HG03432 (cell line): Measurements from ENCODE around the gene EYS.
"Not testable (repeated sequence)": the region's sequence is repeated elsewhere in the genome, so short reads cannot be mapped to it uniquely, and the experiment has no call there.

Experiments used
- ATAC-seq: cut with Tn5 transposase; IDR thresholded peaks from one replicate; pipeline ENCODE4 v1.9.1; 2021; ENCODE audit warnings: mild to moderate bottlenecking, moderate library complexity; ENCODE audit not compliant: unreplicated experiment

The EYS gene

DNA sequence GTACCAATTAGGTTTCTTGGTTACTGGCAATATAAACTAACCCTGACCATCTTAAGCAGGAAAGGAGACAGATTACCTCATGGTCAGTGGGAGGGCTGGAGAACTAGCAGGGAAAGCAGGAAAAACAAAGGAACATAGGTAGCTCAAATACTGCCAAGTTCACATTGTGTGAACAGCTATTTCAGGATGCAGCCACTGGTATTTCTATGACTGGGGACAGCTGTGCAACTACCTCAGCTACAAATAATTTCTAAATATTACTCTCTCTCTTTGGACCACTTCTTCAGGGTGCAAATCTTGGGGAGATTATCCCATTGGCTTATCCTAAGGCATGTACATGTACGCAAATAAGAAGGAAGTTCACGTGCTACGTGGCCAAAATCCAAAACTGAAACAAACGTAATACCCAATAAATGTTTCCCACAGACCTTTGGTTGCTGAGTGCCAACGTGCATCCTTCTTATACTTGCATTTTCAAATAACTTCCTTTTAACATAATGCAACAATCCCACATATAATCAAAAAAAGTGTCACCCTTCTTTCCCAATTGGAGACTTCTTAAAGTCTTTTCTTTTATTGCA is 1890.5 kb downstream of the EYS start:
- no peak for ATAC-seq

DNA sequence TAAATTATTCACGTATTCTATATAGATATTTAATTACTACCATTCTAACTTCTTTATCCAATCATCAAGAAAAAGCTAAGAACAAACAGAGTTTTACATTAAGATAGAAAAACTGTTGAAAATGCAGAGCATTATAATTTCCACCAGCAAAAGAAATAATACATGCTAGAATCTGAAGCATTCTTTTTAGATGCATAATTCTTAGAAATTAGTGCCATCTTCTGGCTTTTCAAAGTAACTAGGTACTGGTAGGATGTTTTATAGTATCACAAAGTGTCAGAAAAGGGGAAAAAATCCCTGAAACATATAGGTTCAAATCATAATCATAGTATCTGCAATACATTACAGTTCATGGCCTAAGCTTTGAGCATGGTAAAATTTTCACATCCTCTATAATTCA is 1892.6 kb downstream of the EYS start:
- no peak for ATAC-seq

DNA sequence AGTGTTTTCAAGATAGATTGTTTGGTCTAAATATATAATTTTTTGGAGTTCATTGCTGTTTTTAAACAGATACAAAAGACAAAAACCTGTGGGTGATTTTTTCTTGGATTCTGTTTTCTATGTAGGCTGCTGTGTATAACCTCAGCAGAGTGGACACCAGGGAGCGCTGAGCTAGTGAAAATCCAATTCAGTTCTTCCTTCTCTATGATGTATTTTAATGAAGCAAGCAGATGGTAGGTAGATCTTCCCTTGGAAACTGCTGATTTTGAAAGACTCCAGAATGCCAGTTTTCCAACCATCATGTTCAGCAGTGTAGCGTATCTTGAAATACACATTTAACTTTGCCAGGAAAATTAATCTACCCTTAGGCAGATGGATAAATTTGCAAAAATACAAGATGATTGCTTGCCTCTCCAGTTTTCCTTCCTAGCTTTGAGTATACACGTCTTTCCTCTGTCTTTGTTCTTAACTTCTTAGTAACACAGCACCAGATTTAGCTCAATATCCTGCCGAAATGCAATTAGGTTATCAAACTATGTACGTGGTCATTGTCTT is 1893.4 kb downstream of the EYS start:
- no peak for ATAC-seq

DNA sequence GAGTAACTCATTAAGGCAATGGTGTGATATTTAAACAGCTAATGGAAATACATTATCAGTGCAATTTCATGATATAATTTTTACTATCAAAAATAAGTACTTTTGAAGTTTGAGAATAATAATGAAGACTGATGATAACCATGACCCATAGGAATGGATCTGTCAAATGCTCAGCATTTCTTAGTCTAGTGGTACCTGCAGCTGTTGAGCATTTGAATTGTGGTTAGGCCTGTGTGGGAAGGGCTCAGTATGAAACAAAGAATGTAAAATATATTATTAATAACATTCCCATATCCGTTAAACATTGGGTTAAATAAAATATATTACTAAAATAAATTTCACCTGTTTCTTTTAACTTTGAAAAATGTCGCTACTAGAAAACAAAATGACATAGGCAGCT is 1898.5 kb downstream of the EYS start:
- no peak for ATAC-seq

DNA sequence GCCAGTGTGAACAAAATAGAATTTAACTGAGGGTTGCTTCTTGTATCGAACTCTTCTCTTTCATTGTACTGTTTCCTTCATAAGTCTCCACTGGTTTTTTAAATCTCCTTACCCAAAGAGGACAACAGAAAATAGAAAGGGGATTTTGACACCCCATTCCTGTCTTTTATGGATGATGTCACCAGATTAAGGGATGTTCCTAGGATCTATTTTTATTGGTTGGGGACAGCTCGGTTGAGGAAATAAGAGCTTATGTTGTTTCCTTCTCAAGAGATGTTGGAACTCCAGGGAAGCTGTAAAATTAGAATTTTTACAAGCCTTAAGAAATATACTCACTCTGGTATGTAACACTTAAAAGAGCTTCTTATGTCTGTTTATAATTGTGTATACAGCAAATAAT is 1900.0 kb downstream of the EYS start:
- ATAC-seq = no peak

DNA sequence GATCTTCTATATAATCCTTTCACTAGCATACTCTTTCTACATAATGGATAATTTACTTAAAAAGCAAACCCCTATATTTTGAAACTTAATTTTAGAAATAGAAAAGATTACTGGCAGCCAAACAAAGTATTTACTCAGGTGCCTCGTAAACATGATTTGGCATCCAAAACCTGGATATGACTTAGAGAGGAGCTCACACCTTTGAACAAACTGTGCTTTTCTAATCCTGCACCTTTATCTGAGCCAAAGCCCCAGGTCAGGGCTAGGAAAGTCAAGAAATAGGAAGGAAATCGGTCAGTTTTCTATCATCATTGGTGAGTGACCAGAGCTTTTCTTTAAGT is 1900.5 kb downstream of the EYS start:
- ATAC-seq = no peak

DNA sequence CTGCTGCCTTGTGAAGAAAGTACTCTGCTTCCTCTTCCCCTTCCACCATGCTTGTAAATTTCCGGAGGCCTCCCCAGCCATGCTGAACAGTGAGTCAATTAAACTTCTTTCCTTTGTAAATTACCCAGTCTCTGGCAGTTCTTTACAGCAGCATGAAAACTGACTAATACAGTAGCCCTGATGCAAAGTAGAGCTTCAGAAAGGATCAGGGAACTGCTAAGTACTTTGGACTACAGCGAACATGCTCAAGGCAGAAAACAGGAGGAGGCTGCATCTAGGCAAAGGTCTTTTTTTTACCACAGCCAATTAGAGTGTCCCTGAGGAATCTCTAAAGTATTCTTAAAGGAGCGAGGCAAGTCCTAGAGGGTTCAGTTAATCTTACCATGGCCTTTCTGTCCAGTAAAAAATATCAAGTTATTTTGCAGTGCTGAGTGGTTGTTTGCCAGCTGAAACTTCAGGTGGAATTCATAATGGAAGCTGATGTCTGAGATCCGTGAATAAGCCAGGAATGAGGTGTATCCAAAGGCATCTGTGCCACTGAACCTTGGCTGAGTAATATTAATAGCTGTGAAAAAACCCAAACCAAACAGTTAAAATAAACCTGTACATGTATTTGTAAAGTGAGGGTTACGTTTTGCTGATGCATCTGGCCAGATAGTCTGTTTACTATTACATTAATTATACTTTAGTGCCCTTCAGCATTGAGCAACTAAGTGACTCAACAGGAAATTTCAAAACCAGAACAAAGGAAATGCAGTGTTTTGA is 1901.0 kb downstream of the EYS start:
- ATAC-seq = no peak

DNA sequence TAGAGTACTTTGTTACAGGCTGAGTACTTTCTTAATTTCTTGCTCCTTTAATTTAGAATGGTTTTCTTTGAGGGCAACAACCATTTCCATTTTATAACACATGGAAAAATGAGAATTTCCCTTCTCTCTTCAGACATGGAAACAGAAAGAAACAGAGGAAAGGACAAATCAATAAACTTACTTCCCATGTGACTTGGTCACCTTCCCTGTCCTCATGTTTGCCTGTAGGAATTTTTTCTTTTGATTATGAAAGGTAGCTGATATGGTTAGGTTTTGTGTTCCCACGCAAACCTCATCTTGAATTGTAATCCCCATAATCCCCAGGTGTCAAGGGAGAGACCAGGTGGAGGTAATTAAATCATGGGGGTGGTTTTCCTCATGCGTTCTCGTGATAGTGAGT is 1901.7 kb downstream of the EYS start:
- ATAC-seq = no peak

DNA sequence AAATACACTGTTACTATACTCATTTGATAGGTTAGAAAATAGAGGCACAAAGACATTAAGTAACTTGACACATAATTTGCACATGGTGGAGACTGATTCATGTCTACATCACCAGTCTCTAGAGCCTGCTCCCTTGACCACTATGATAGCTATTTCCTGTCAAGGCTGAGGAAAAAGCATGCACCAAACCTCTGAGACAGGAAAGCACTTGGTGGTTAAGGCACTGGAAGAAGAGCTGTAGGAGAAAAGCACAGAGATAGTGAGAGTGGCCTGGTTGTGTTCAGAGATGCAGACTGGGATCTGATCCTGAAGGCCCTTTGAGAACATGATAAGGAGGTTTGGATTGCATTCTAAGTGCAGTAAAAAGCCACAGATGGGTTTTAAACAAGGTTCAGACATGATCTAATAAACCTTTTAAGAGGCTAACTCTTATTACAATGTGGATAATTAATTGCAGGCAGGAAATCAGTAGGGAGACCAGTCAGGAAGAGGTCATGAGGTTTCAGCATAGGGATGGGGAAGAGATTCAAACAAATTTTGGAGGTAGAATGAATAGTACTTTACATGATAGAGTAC is 1902.6 kb downstream of the EYS start:
- ATAC-seq = no peak

DNA sequence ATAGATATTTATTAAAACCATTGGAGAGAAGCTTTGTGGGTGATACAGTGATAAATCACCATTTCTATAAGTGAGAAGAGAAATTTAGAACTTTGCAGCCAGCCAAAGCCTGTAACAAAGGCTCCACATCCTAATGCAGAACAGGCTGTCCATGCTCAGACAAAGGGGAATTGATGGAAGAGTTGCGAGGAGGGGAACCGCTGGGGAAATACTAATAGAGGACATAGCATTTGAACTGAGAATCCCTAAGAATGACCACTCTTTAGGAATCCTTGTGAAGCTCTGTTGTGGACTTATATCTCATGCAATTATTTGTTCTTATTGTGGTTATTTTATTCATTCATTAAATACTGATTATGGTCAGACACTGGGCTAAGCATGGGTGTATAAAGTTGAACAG is 1903.7 kb downstream of the EYS start:
- ATAC-seq = no peak

DNA sequence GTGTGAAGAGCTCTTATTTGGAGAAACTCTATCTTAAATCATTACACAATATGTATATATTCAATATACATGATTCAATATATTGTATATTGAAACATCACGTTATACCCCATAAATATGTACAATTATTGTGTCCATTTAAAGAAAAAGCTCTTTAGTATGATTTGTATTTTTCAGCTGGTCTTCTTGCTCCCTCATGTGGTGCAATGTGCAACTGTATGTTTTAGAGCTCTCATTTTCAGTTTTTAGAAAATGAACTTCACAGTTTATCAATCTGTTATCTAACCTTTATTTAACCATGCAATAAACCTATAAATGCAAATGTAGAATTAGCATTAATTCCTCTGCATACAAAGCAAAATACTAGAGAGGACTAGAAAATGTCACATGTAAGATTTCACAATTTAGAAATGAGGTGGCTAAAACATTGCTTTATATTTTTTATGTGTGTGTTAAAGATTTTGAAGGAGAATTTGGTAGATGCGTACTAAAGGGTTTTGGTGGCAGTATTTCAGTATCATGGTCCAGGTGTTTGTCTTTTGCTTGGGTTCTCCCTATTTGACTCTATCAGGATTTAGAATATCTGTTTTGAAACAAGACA is 1904.3 kb downstream of the EYS start:
- ATAC-seq = peak; percentile 36

DNA sequence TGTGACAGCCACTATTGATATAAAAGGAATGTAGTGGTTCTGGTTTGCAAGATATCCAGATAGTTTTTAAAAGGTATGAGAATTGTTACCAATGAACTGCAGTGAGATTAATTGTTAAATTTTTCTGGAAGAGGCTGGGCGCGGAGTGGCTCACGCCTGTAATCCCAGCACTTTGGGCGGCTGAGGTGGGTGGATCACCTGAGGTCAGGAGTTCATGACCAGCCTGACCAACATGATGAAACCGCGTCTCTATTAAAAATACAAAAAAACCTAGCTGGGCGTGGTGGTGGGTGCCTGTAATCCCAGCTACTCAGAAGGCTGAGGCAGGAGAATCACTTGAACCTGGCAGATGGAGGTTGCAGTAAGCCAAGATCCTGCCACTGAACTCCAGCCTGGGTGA is 1906.6 kb downstream of the EYS start:
- not testable (repeated sequence) for ATAC-seq

DNA sequence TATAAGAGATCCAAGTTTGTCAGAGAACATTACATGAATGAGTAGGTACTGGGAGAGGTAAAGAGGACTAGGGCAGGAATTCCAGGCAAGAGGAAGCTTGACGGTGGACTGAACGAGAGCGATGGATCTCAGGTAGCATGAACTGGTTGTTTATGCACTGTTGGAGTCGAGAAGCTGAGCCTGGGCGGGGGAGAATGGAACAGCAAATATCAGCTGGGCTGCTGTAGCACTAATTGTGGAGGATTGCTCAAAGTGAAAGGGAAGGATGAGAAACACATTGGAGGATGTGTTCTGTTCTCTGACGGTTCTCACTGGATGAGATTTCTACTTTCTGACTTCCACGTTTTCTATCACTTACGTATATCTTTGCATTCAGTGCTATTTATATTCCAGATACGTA is 1907.2 kb downstream of the EYS start:
- ATAC-seq = no peak

DNA sequence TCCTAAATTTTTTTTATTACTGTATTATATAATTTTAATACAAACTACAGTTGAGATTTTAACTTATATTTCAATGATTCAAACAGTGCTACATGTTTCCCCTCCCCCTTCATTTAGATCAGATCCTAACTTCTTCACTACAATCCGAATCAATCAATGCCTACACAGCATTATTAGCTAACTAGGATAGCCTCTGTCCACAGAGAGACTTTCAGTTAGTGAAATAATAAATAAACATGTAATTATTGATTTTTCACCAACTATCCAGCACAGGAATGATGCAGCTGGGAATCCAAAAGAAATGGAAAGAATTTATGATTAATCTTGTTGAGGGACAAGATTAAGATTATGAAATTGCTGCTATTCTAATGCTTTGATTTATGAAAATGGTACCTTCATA is 1907.7 kb downstream of the EYS start:
- no peak for ATAC-seq

DNA sequence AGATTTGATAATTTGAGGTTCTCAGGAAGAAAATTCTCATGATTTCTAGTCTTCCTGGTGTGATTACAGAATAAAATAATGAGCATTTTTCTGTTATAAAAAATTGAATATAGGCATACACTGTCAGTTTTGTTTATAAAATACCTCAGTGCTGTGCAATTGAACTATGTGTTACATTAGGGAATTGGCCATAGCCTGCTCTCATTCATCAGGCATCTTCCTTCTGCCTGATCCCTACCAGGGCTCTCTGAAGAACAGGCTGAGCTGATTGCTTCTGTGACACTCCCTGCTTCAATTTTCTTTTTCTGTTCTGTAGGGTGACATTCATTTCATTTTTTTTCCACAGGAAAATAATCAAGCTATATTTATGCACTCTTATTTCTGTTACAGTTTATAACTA is 1908.6 kb downstream of the EYS start:
- ATAC-seq = no peak

DNA sequence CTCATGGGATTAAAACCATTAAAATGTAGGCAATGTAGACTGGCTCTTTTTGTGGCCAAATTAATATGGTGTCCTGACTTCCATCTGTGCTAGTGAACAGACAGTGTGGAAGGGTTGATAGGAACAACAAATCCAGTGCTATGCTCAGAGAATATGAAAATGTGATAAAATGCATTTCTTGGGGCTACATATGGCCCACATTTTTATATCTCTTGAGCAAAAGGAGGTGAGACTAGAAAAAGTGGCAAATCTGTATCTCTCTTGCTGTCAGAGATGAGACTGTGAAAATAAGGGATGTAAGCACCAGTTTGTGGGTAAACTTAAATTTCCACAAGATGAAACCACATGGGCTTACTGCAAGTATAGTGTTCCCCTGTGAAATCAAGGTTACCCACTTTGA is 1909.3 kb downstream of the EYS start:
- ATAC-seq = no peak

DNA sequence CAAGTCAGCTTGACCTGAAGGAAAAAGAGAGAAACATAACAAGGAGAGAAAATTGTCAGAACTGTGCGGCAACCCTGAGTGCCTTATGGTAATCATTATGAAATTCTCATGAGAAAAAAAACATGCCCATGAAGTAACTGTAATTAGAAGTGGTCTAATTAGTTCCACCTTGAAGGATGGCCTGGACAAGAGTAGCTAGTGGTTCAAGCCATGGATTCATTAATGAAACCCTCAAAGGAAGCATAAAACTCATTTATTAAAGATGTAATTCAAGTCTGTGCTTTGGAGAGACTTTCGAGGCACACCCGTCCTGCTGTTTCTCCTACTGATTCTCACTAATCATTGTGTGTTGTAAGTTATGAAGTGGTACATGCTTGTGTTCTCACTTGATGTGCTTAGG is 1911.2 kb downstream of the EYS start:
- no peak for ATAC-seq

DNA sequence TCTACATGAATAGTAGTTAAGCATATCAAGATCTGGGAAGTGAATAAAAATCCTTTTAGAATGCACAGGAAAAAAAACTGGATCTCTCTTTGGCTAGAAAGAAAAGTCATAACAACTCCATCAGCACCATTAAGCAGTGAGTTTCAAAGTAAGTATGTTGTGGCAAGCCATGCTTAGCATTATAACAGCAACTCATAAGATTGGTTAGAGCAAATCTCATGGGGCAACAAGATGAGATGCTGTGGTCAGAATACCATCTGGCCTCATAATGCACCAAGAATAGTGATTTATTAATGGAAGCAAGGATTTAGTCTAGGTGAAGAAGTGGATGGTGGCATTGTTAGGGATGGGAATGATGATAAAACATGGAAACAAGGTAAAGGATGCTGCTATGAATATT is 1912.0 kb downstream of the EYS start:
- no peak for ATAC-seq

DNA sequence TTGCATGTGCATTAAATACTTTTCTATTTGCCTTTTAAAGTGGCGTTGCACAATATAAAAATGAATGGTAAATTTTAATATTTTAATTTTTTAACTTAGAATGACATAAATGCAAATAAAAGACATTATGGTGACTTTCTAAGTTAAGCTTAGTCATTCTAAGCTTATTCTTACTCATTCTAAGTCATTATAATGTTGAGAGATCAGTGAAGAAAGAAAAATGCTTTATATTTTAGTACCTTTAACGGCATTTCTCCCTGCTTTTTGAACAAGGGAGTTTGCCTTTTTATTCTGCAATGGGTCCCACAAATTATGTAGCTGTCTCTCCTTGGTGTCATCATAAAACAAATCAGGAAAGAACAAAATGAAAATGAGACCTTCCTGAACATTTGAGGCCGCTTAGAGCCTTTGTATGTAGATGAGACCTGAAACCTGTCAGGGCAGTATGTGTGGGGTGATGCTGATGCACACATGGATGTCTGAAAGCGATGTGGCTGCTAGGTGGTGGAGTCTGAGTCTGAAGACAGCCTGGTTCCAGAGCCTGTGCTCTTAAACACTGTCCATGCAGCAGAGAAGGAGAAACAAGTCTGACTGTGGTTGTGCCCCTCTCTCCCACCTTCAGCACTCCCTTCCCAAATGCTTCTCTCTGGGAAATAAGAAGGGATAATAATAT is 1913.4 kb downstream of the EYS start:
- ATAC-seq = peak; percentile 57

DNA sequence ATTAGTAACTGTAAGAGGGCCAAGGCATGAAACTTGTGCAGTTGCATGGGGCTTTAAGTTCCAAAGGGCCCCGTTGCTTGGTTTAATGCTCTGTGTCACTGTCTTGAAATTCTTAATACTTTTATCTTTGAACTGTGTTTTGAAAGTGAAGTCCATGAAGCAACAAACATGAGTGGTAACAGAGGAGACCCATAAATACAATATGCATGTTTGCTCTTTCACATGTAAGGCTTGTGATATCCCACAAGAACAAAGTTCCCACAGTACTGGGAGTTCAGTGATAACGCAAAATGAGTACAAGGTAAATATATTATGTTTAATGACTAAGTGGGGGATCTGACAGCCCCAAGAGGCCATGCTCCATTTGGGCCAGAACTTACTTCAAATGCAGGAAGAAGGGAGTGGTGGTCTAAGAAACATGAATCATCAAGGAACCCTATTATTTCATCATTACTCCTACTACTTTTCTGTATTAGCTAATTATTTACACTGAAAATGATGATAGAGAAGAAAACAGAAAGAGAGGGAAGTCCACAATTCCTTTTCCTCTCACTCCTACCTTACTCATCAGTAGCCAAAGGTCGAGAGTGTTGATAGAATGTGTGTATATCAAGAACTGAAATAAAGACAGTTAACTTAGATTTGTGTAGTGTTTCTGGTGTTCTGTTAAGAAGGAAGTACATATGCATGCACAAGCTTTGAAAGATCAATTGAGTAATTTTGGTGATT is 1914.1 kb downstream of the EYS start:
- ATAC-seq = no peak

DNA sequence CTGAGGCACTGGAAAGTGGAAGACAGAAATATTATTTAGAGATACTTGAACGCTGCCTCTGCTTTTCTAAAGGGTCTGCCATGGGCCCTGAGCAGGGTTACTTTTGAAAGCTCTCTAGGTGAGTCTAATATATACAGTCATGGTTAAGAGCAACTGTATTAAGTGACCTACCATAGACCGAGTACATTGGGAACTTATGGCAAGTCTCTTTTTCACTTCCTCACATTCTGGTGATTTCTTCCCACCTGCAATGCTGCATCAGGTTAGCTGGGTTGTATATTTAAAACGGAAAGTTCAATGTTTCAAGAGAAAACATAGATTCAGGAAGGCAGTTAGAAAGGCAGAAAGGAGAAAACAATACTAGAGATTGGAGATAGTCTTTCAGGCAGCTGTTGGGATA is 1916.7 kb downstream of the EYS start:
- ATAC-seq = peak; percentile 61
